NT2/D1 (cell line): Measurements from ENCODE around the gene PRKCSH.
A peak's percentile ranks its signal among the peaks of the same experiment; 100 is the strongest.

Source experiments
- DNase-seq: peaks from one replicate; pipeline ENCODE4 v3.0.0-alpha.2; 2011; ENCODE audit warnings: low read depth, low spot score
- H3K27me3 ChIP-seq: 2 replicates; pipeline ENCODE4 v1.6.0; 2011; ENCODE audit warnings: mild to moderate bottlenecking; ENCODE audit not compliant: insufficient read length, insufficient read depth
- H3K36me3 ChIP-seq: 2 replicates; pipeline ENCODE4 v1.6.1; 2011; ENCODE audit warnings: mild to moderate bottlenecking, low read length, mixed read lengths; ENCODE audit not compliant: insufficient read depth, insufficient read length
- H3K4me1 ChIP-seq: 2 replicates; pipeline ENCODE4 v1.5.1; 2011; ENCODE audit not compliant: insufficient read depth, insufficient read length
- H3K4me3 ChIP-seq: 2 replicates; pipeline ENCODE4 v1.5.1; 2011; ENCODE audit warnings: low read depth; ENCODE audit not compliant: insufficient read length
- H3K9ac ChIP-seq: 2 replicates; pipeline ENCODE4 v1.6.0; 2011; ENCODE audit warnings: low read depth; ENCODE audit not compliant: insufficient read length
- H3K9me3 ChIP-seq: 2 replicates; pipeline ENCODE4 v1.5.1; 2011; ENCODE audit warnings: mild to moderate bottlenecking, low read length; ENCODE audit not compliant: insufficient read depth
- SUZ12 ChIP-seq: IDR thresholded peaks from 2 replicates; pipeline ENCODE4 v1.6.1; 2011; ENCODE audit not compliant: insufficient read length, insufficient read depth; ENCODE audit errors: extremely low read depth
- YY1 ChIP-seq: IDR thresholded peaks from 2 replicates; pipeline ENCODE4 v1.6.1; 2011; ENCODE audit not compliant: insufficient read length, insufficient read depth
- ZNF274 ChIP-seq: IDR thresholded peaks from 2 replicates; pipeline ENCODE4 v1.6.1; 2011; ENCODE audit warnings: mild to moderate bottlenecking, low read depth, low read length

PRKCSH gene

GRCh38 chr19:11414544-11414943 is 20.9 kb upstream of the PRKCSH start:
- TF ChIP-seq ZNF274 (no peak), YY1 (no peak), SUZ12 (no peak)
- Histone ChIP-seq H3K4me3 (no peak overlapping the region), H3K27me3 (peaks cover 30% of the 10 kb centered on the region), H3K36me3 (no peaks in the 10 kb centered on the region), H3K9ac (no peak overlapping the region), H3K4me1 (peaks cover 4% of the 10 kb centered on the region), H3K9me3 (no peaks in the 10 kb centered on the region)
- DNase-seq = no peak

DNA sequence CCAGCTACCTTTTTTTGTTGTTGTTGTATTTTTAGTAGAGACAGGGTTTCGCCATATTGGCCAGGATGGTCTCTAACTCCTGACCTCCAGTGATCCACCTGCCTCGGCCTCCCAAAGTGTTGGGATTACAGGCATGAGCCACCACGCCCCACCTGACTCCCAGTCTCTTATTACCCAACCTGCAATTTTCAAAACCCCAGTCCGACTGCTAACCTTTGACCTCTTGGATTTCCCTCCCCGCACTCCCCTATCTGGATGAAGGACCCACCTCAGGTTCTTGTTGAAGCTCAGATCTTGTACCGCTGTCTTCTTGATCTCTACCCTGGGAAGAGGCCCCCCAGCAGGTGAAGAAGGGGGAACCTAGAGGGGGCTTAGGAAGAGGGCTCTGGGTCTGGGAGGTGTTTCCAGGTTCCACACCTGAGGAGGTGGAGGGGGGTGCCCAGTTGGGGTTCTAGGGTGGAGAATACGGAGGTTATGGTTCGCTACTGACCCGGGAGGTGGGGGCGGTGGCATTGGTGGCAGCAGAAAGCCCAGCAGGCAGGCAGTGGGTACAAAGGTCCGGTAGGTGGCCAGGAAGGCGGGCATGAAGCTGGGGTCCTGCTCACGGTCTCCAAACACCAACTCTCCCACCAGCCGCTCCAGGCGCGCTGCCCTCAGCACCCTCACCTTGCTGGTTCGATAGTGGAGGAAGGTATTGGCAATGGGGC is 18.9 kb upstream of the PRKCSH start:
- Histone ChIP-seq H3K36me3 (no peaks in the 10 kb centered on the region), H3K9ac (peak overlapping the region; percentile 13), H3K9me3 (no peaks in the 10 kb centered on the region), H3K4me1 (peaks cover 6% of the 10 kb centered on the region), H3K27me3 (peaks cover 50% of the 10 kb centered on the region), H3K4me3 (no peak overlapping the region)
- TF ChIP-seq SUZ12 (no peak), ZNF274 (no peak), YY1 (no peak)
- DNase-seq = no peak

GRCh38 chr19:11418094-11418548 is 17.3 kb upstream of the PRKCSH start:
- H3K4me1 ChIP-seq = peaks cover 11% of the 10 kb centered on the region
- no peaks in the 10 kb centered on the region for H3K9me3 ChIP-seq
- H3K9ac ChIP-seq = peak overlapping the region; percentile 61
- H3K4me3 ChIP-seq = peak overlapping the region; percentile 55
- TF ChIP-seq SUZ12 (no peak), YY1 (no peak), ZNF274 (no peak)
- H3K36me3 ChIP-seq = no peaks in the 10 kb centered on the region
- no peak for DNase-seq
- peaks cover 60% of the 10 kb centered on the region for H3K27me3 ChIP-seq

- Histone ChIP-seq H3K9me3 (no peaks in the 10 kb centered on the region), H3K4me3 (peak within 1 kb of the TSS; percentile 55)
- DNase-seq = no peak
Observed at GRCh38 chr19:11418549-11419506, 16.6 kb upstream of the PRKCSH start, which contains the start of gene RGL3. Gene RGL3 (minus strand): TSS chr19:11419314. CDS start chr19:11419278, 36 bp downstream.

GRCh38 chr19:11420429-11421370 is 14.7 kb upstream of the PRKCSH start:
- no peak for DNase-seq

More at GRCh38 chr19:11418549-11419506, 16.6 kb upstream of the PRKCSH start, which contains the start of gene RGL3:
- peak within 1 kb of the TSS; percentile 82 for H3K9ac ChIP-seq
- no peaks in the 10 kb centered on the region for H3K36me3 ChIP-seq
- no peak for TF ChIP-seq YY1
- TF ChIP-seq ZNF274 = no peak
- no peak for TF ChIP-seq SUZ12
- H3K4me1 ChIP-seq = peaks cover 16% of the 10 kb centered on the region
- peaks cover 67% of the 10 kb centered on the region for H3K27me3 ChIP-seq

GRCh38 chr19:11421371-11422098 is 13.9 kb upstream of the PRKCSH start:
- peaks cover 6% of the 10 kb centered on the region; the same call in 1 of the 2 replicates for H3K9me3 ChIP-seq
- peak overlapping the region; percentile 54 for H3K4me3 ChIP-seq
- no peak for DNase-seq
- H3K27me3 ChIP-seq = peaks cover 74% of the 10 kb centered on the region
- H3K36me3 ChIP-seq = no peaks in the 10 kb centered on the region
- H3K4me1 ChIP-seq = peaks cover 21% of the 10 kb centered on the region
- peak overlapping the region; percentile 70 for H3K9ac ChIP-seq
- no peak for TF ChIP-seq ZNF274
- TF ChIP-seq SUZ12 = no peak
- no peak for TF ChIP-seq YY1

More at GRCh38 chr19:11420429-11421370, 14.7 kb upstream of the PRKCSH start:
- peak overlapping the region; percentile 70 for H3K9ac ChIP-seq
- H3K4me3 ChIP-seq = peak overlapping the region; percentile 54
- peaks cover 75% of the 10 kb centered on the region for H3K27me3 ChIP-seq
- TF ChIP-seq ZNF274 (no peak), SUZ12 (no peak), YY1 (no peak)
- peaks cover 6% of the 10 kb centered on the region; the same call in 1 of the 2 replicates for H3K9me3 ChIP-seq
- peaks cover 19% of the 10 kb centered on the region for H3K4me1 ChIP-seq
- no peaks in the 10 kb centered on the region for H3K36me3 ChIP-seq
